Activated effector memory CD4-positive, alpha-beta T cell treated with Interleukin-2 at 50 U/mL for 16 hours (primary cell): ENCODE measurements around the gene ASAP3.
"Not testable (repeated sequence)": the region's sequence is repeated elsewhere in the genome, so short reads cannot be mapped to it uniquely, and the experiment has no call there.

Experiments
- DNase-seq: peaks from one replicate; pipeline ENCODE4 v3.0.0-alpha.2; 2020

ASAP3 gene

GRCh38 chr1:23394181-23394580 is 89.8 kb downstream of the ASAP3 start:
- DNase-seq = no peak

- DNase-seq = no peak
Measured at GRCh38 chr1:23393706-23394105, 90.3 kb downstream of the ASAP3 start.

- DNase-seq = no peak
Measured at GRCh38 chr1:23392125-23392855, 91.7 kb downstream of the ASAP3 start.

GRCh38 chr1:23389837-23390321 is 94.1 kb downstream of the ASAP3 start:
- DNase-seq = no peak

- DNase-seq = no peak
Measured at GRCh38 chr1:23387494-23387893, 96.5 kb downstream of the ASAP3 start.

GRCh38 chr1:23385119-23385621 is 98.8 kb downstream of the ASAP3 start:
- DNase-seq = no peak

- DNase-seq = no peak
Measured at GRCh38 chr1:23384312-23385058, 99.5 kb downstream of the ASAP3 start.

- DNase-seq = no peak
Measured at GRCh38 chr1:23383577-23384311, 100.2 kb downstream of the ASAP3 start.

- DNase-seq = no peak
Measured at GRCh38 chr1:23381233-23381885, 102.6 kb downstream of the ASAP3 start.

GRCh38 chr1:23380719-23381118 is 103.3 kb downstream of the ASAP3 start:
- no peak for DNase-seq

GRCh38 chr1:23380236-23380635 is 103.7 kb downstream of the ASAP3 start:
- not testable (repeated sequence) for DNase-seq
